ENCODE data around the gene NUTM2D. TPM values are rescaled to one million over a fixed set of nuclear protein-coding genes. Genes with fewer than 3 reads are reported as not detected.
"Not testable (repeated sequence)": the region's sequence is repeated elsewhere in the genome, so short reads cannot be mapped to it uniquely, and the experiment has no call there.

The NUTM2D gene
- total and polyA plus RNA-seq, 2 of the 4 experiments (the other 2 are of a cell fraction) = 0.54 to 1.9 TPM

GRCh38 chr10:87350161-87350560, 7.4 kb upstream of the NUTM2D start:
- H3K56ac ChIP-seq (ENCODE audit: extremely low read depth, insufficient read depth, low read length); H3K4me1 ChIP-seq (ENCODE audit: control insufficient read depth, insufficient read depth, low read length); H2AK5ac ChIP-seq (ENCODE audit: low read depth, low read length); H2AK9ac ChIP-seq (replicated peaks; ENCODE audit: low read depth, low read length, poor library complexity); POLR2A ChIA-PET (ENCODE audit: unreplicated experiment); H3K27ac ChIP-seq (ENCODE audit: insufficient read depth, low read length); H3K36me3 ChIP-seq (ENCODE audit: control insufficient read depth, insufficient read depth, low read length); H2BK20ac ChIP-seq (ENCODE audit: low read depth, low read length); H3K79me1 ChIP-seq (ENCODE audit: low read depth in 1 of 2, low read length in 2 of 2); H3K4ac ChIP-seq (ENCODE audit: low read depth, low read length); H3K9me3 ChIP-seq (ENCODE audit: control insufficient read depth, insufficient read depth, low read length); ATAC-seq (ENCODE audit: low read depth); BruUV-seq (replicated peaks); H3K4me2 ChIP-seq (ENCODE audit: low read depth, low read length); H3K18ac ChIP-seq (ENCODE audit: low read depth, low read length); H3K23ac ChIP-seq (ENCODE audit: low read depth, low read length); in situ Hi-C loops (cut with MboI; ENCODE audit: low sequenced_read_pairs); H3K14ac ChIP-seq (replicated peaks; ENCODE audit: low read depth, low read length); CTCF ChIA-PET; H4K20me1 ChIP-seq (ENCODE audit: insufficient read depth, low read length); dilution Hi-C loops (cut with HindIII; ENCODE audit: low sequenced_read_pairs, unreplicated experiment); intact Hi-C loops (cut with micrococcal nuclease); H4K5ac ChIP-seq (ENCODE audit: low read depth, low read length); H3K4me3 ChIP-seq (ENCODE audit: insufficient read depth, low read depth, low read length); DNase-seq; H4K91ac ChIP-seq (ENCODE audit: insufficient read depth, low read depth, low read length); H3K9ac ChIP-seq (ENCODE audit: low read depth, low read length); H2BK120ac ChIP-seq (ENCODE audit: low read depth, low read length); H2BK5ac ChIP-seq (ENCODE audit: low read depth, low read length, poor library complexity, severe bottlenecking); H2BK15ac ChIP-seq (ENCODE audit: low read depth, low read length); H3K27me3 ChIP-seq (ENCODE audit: control insufficient read depth, insufficient read depth, low read length); H4K8ac ChIP-seq (ENCODE audit: low read depth in 2 of 2, low read length in 2 of 2); H3K9me1 ChIP-seq (ENCODE audit: insufficient read depth, low read length); H2AFZ ChIP-seq (replicated peaks; ENCODE audit: low read length, poor library complexity): not testable (repeated sequence)
- WGBS, 2 experiments (ENCODE audit: extremely low coverage in 2 of 2, insufficient read length in 1 of 2) = no CpG with 5 or more reads among the region's 2 CpGs

GRCh38 chr10:87352825-87353224, 4.7 kb upstream of the NUTM2D start:
- H3K79me1 ChIP-seq (ENCODE audit: low read depth in 1 of 2, low read length in 2 of 2); H3K14ac ChIP-seq (replicated peaks; ENCODE audit: low read depth, low read length); POLR2A ChIA-PET (ENCODE audit: unreplicated experiment); in situ Hi-C loops (cut with MboI; ENCODE audit: low sequenced_read_pairs); H2AK9ac ChIP-seq (replicated peaks; ENCODE audit: low read depth, low read length, poor library complexity); H3K4me2 ChIP-seq (ENCODE audit: low read depth, low read length); H3K9me1 ChIP-seq (ENCODE audit: insufficient read depth, low read length); H3K27ac ChIP-seq (ENCODE audit: insufficient read depth, low read length); H2BK120ac ChIP-seq (ENCODE audit: low read depth, low read length); H3K9me3 ChIP-seq (ENCODE audit: control insufficient read depth, insufficient read depth, low read length); H3K4ac ChIP-seq (ENCODE audit: low read depth, low read length); DNase-seq; H3K9ac ChIP-seq (ENCODE audit: low read depth, low read length); H3K18ac ChIP-seq (ENCODE audit: low read depth, low read length); H3K36me3 ChIP-seq (ENCODE audit: control insufficient read depth, insufficient read depth, low read length); H4K91ac ChIP-seq (ENCODE audit: insufficient read depth, low read depth, low read length); H3K56ac ChIP-seq (ENCODE audit: extremely low read depth, insufficient read depth, low read length); dilution Hi-C loops (cut with HindIII; ENCODE audit: low sequenced_read_pairs, unreplicated experiment); H3K23ac ChIP-seq (ENCODE audit: low read depth, low read length); H3K27me3 ChIP-seq (ENCODE audit: control insufficient read depth, insufficient read depth, low read length); BruUV-seq (replicated peaks); H3K4me3 ChIP-seq (ENCODE audit: insufficient read depth, low read depth, low read length); H2BK5ac ChIP-seq (ENCODE audit: low read depth, low read length, poor library complexity, severe bottlenecking); CTCF ChIA-PET; H4K20me1 ChIP-seq (ENCODE audit: insufficient read depth, low read length); H2BK20ac ChIP-seq (ENCODE audit: low read depth, low read length); intact Hi-C loops (cut with micrococcal nuclease); H4K5ac ChIP-seq (ENCODE audit: low read depth, low read length); H2AK5ac ChIP-seq (ENCODE audit: low read depth, low read length); H2AFZ ChIP-seq (replicated peaks; ENCODE audit: low read length, poor library complexity); H2BK15ac ChIP-seq (ENCODE audit: low read depth, low read length); H4K8ac ChIP-seq (ENCODE audit: low read depth in 2 of 2, low read length in 2 of 2); ATAC-seq (ENCODE audit: low read depth); H3K4me1 ChIP-seq (ENCODE audit: control insufficient read depth, insufficient read depth, low read length): not testable (repeated sequence)
- WGBS, 2 experiments (ENCODE audit: extremely low coverage in 2 of 2, insufficient read length in 1 of 2) = no CpG with 5 or more reads among the region's 3 CpGs
